Hepatic stellate cell (primary cell): ENCODE results near the gene HELZ2.
"Not testable (repeated sequence)": the region's sequence is repeated elsewhere in the genome, so short reads cannot be mapped to it uniquely, and the experiment has no call there.

Source experiments
- DNase-seq: peaks from one replicate; pipeline ENCODE4 v3.0.0; 2011; ENCODE audit warnings: low spot score

Gene HELZ2

DNA sequence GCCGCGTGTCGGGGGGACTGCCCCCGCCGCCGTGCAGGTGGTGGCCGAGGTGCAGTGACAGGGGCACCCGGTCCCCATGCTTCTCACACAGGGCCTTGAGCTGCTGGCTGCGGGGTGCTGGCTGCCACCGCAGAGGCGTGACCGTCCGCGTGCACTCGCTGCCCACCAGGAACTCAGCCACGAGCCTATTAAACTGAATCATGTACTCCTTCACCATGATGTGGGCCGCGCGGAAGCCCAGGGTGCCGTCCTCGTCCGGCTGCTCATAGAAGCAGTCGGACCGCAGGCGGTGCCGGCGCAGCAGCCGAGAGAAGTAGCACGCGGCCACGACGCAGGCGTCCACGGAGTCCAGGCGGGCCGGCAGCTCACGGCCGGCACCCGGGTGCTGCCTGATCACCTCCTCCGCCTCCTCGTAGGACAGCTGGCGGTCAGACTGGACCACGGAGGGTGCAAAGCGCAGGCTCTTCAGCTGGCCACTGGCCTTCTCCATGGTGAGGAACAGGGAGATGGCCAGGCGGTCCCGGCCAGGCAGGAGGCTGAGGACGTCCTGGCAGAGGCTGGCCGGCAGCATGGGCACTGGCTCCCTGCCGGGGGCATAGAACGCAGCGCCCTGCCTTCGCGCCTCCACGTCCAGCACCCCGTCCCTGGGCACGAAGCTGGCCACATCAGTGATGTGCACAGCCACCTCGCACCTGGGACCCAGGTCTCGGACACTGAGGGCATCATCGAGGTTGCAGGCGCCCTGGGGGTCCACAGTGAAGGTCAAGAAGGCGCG lies 9.8 kb downstream of the HELZ2 start:
- no peak for DNase-seq

DNA sequence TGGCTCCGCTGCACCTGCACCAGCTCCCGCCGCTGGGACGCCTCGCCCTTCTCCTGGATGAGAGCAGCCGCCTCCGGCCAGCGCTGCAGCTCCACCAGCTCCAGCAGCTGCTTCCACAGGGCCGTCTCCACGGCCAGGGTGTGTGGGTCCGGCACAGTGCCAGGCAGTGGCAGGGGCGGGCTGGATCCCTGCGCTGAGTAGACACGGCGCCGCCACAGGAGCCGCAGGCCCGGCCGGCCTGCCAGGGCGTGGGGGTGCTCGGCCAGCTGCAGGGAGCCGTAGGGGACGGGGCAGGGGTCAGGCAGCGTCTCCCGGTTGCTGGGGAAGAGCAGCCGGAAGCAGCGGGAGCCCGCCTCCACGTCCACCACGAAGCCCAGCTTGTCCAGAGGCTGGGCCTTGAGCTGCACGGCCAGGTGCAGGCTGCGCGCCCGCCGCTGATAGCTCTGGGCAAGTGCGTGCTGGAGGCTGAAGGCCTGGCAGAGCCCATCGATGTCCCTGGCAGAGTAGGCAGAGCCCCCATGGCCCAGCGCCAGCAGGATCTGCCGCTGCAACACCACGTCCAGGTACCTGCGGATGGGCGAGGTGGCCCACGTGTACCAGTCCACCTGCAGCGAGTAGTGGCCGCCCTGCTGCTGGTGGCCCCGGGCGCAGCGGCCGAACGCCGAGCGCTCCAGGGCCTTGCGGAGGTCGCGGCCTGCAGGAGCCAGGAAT lies 10.7 kb downstream of the HELZ2 start:
- DNase-seq = no peak

DNA sequence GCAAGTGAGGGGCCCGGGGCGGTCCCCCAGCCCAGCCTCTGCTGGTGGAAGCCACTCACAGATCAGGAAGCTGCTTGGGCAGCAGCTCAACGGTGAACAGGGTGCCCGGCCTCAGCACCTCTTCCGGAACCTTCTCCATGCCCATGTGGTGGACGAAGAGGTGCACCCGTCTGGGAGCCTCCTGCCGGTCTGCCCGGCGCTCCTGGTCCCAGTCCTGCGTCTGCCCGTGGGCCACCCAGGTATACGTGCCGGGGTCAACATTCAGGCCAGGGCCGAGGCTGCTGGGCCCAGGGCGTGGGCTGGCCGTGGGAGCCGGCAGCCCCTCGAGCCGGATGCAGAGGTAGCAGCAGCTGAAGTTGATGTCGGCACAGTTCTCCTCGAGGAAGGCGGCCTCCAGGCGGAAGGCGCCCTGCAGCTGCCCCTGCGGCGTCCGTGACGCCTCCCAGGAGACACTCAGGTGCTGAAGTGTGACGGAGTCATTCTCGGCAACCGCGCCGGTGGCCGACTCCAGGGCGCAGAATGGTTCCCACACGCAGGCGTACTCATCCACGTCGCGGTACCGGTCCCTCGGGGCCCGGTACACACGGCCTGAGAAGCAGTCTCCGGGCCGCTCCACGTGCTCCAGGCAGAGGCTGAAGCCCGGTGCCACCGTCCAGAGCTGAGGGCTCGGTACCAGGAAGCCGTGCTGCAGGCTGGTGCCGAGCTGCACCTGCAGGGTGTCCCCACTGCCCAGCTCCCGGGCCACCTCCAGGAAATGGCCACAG lies 11.4 kb downstream of the HELZ2 start:
- DNase-seq = no peak

- DNase-seq = no peak
Measured at GRCh38 chr20:63561624-63562396, 12.2 kb downstream of the HELZ2 start.

DNA sequence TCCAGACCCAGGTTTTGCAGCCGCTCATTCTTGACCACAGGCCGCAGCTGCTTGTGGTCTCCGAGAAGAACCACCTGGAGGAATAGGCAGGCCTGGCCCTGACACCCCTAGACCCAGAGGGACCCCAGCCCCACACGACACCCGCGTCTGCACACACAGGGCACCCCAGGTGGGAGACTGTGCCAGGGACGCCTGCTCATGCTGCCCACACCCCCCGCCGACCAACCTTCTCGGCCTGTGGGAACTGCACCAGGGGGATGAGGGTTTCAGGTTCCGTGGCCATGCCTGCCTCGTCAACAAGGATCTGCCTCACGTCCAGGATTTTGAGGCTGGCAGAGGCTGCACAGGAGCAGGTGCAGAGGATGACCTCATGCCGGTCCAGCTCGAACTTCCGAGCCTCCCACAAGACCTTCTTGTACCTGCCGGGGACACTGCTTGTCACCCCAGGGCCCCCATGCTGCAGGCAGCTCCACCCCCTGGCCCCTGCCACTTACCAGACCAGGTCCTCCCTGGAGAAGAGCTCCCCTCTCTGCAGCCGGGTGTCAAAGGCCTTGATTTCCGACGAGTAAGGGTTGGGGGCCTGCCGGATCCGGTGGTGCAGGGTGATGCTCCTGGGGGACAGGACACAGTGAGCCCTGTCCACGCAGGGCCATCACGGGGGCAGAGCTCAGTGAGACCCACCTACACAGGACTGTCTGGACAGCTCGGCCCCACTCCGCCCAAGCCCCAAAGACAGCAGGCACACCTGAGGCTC lies 13.0 kb downstream of the HELZ2 start:
- DNase-seq = no peak

DNA sequence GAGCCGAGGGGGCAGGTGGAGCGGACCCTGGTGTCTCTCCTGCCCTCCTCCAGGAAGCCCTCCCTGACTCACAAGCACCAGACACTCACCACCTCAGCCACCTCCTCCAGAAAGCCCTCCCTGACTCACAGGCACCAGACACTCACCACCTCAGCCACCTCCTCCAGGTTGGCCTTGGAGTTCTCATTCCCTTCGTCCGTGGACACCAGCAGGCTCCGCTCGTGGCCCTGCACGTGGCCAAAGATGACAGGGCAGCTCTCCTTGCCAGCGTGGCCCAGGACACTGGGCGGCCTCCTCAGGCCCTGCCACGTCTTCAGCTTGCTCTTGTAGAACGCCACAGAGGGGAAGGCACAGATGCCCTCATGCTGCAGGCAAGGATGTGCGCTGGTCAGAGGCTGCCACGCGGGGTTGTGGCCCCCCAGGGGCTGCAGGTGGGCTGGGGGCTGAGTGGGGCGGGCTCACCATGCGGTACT lies 13.7 kb downstream of the HELZ2 start:
- no peak for DNase-seq

- DNase-seq = not testable (repeated sequence)
Measured at GRCh38 chr20:63559485-63560332, 14.3 kb downstream of the HELZ2 start.

GRCh38 chr20:63558804-63559484 lies 15.1 kb downstream of the HELZ2 start:
- DNase-seq = no peak

DNA sequence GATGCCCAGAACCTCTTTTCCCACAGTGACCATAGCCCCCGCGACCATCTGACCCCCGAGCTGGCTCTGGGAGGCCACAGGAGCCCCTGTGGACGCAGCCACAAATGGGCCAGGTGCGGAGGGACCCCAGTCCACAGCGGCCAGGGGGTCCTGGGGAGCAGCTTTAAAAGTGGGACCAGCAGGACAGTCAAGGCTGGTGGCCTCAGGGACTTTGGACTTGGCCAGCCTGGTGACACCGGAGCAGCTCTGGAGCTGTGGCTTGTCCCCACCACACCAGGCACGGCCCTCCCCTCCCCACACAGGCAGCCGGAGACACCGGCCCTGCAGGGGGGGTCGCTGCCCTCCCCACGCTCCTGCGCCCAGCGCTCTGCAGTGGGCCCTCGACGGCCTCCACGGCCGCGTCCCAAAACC lies 16.6 kb downstream of the HELZ2 start:
- DNase-seq = no peak

DNA sequence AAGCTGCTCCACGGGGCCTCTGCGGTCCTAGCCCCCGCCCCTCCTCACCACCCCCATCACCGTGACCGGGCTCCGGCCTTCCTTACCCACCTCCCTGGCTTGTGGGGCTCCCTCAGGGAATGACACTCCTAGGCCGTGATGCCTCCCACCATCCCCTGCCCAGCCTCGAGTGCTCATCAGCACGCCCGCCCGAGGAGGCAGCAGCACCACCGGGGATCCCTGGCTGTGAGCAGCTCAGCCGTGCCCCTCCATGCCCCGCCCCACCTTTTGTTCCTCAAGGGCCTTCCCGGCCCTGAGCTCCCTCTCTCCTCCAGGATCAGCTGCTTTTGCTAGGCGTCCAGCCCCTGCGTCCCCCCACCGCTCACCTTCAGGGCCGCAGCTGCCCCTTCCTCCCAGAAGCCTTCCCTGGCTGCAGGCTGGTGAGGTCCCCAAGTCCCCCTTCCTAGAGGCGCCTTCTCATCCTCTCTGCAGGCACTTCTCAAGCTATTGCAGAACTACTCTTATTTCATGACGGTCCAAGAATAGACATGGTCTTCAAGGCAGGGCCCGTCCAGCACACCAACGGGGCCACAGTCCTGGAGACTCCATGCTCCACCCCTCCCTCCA lies 17.1 kb downstream of the HELZ2 start:
- DNase-seq = no peak

- no peak for DNase-seq
Measured at GRCh38 chr20:63555661-63556381, 18.2 kb downstream of the HELZ2 start.

DNA sequence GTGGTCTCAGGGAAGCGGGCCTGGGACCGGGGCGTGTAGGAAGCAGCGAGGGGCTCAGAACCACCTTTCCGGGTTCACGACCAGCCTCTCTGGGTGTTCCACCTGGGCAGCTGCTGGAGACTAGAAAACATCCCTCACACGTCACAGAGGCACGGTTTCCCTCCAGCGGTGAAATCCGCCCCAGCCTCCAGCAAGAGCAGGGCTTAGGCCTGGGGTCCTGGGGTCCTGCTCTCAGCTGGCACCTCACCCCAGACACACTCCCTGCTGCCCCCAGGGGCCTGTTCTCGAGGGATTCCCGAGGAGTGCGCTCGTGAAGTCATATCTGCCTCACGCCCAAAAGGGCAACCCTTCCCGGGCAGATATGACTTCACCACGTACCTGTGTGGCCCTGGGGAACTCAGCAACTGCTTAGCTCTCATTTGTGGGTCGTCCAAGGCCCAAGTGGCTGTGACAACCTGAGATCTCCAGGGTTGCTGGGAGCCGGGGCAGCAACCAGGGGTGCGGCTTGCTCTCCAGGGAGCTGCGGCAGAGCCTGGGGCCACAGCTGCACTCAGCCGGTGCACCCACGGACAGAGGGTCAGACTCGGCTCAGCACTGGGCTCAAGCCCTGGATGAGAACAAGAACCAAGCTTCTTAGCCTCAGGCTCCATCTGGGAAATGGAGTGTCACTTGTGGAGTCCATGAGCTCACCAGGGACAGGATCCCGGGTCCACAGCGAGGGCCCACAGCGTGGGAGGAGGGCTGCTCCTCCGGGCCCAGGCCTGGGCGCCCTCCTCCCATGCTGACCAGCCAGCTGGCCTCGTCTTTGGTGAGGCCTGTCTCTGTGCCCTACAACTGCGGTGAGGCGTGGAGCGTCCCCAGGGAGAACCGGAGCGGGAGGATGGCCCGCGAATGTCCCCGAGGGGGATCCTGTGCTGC lies 19.4 kb downstream of the HELZ2 start:
- DNase-seq = no peak

DNA sequence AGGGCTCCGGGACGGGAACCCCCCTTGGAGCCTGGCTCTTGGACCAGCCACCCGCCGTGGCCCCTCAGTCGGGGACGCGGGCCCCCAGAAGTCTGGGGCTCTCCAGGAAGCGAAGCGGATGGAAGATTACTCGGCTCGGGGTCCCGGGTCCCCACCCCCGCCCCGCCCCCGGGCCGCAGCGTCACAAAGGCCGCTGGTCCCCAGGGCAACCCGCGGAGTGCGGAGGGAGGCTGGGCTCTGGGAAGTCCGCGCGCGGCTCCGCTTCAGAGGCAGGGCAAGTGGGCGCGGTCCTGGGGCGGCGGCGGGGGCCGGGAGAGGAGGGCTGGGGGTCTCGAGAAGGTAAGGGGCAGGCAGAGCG lies 20.1 kb downstream of the HELZ2 start, which contains the start of gene FNDC11:
Gene FNDC11, plus strand, starts transcription at position 227 of the 358 bp plus-strand sequence. CDS start 1,505 bp downstream, outside the sequence.
- no peak for DNase-seq

GRCh38 chr20:63553251-63553932 lies 20.6 kb downstream of the HELZ2 start:
- peak; percentile 85 for DNase-seq

- no peak for DNase-seq
Measured at GRCh38 chr20:63552481-63553249, 21.4 kb downstream of the HELZ2 start.

GRCh38 chr20:63551068-63551467 lies 23.0 kb downstream of the HELZ2 start:
- DNase-seq = no peak
